Panc1 (cell line): ENCODE results near the gene SMC6. TPM values are rescaled to one million over a fixed set of nuclear protein-coding genes. Genes with fewer than 3 reads are reported as not detected.

Source experiments
- ATAC-seq: fragments of 200-7000 bp; cut with Tn5 transposase; 2 replicates; pipeline ENCODE4 v1.9.1; 2020; ENCODE audit warnings: mild to moderate bottlenecking, moderate library complexity
- BruUV-seq: library from RNA; stranded (reverse); fragments of 400-500 nt; replicated peaks from 2 replicates; lab custom pipeline; 2021; lab: Mats Ljungman, UMichigan
- CTCF ChIA-PET: fragments of 300-600 bp; sonication (Branson Sonifier 250); formaldehyde crosslinking; loops from one replicate; lab custom pipeline; 2022; ENCODE audit warnings: antibody characterized with exemption; lab: Charles Lee
- POLR2A ChIA-PET: fragments of 300-600 bp; sonication (Branson Sonifier 250); formaldehyde crosslinking; loops from one replicate; lab custom pipeline; 2022; ENCODE audit warnings: antibody characterized with exemption; lab: Charles Lee
- DNase-seq: peaks from one replicate; pipeline ENCODE4 v3.0.0-alpha.2; 2010; ENCODE audit warnings: low read depth, low spot score
- H3K27ac ChIP-seq: 2 replicates; pipeline ENCODE4 v1.5.1; 2011; ENCODE audit warnings: mild to moderate bottlenecking, low read length, inconsistent platforms
- H3K27me3 ChIP-seq: fragments of 200-500 bp; sonication (Bioruptor generic); 2 replicates; pipeline ENCODE4 v1.6.0; 2014; ENCODE audit warnings: low read length, inconsistent platforms; ENCODE audit not compliant: control insufficient read depth, insufficient read depth
- H3K36me3 ChIP-seq: fragments of 200-500 bp; sonication (Bioruptor generic); 2 replicates; pipeline ENCODE4 v1.5.1; 2014; ENCODE audit warnings: inconsistent platforms, mild to moderate bottlenecking, low read length, moderate library complexity; ENCODE audit not compliant: control insufficient read depth, insufficient read depth
- H3K4me1 ChIP-seq: 2 replicates; pipeline ENCODE4 v1.5.1; 2011; ENCODE audit warnings: inconsistent platforms, mild to moderate bottlenecking, low read length, moderate library complexity; ENCODE audit not compliant: control insufficient read depth, insufficient read depth
- H3K4me3 ChIP-seq, 2 experiments: 2 replicates each; pipeline ENCODE4 v1.5.1; 2011 to 2012; ENCODE audit warnings: low read depth in 2 of 2, low read length in 2 of 2, mild to moderate bottlenecking in 2 of 2, inconsistent platforms in 1 of 2, moderate library complexity in 1 of 2
- H3K9me3 ChIP-seq: fragments of 200-500 bp; sonication (Bioruptor generic); 2 replicates; pipeline ENCODE4 v1.5.1; 2014; ENCODE audit warnings: low read depth, mild to moderate bottlenecking, inconsistent platforms, low read length, moderate library complexity; ENCODE audit not compliant: control insufficient read depth, insufficient read depth
- CTCF ChIP-seq: fragments of 450-650 bp; IDR thresholded peaks from 2 replicates; pipeline ENCODE4 v1.5.1; 2017; ENCODE audit warnings: mild to moderate bottlenecking
- POLR2AphosphoS5 ChIP-seq: IDR thresholded peaks from 2 replicates; pipeline ENCODE4 v1.6.1; 2012; ENCODE audit warnings: mild to moderate bottlenecking, low read depth, low read length, moderate library complexity
- REST ChIP-seq, 2 experiments: IDR thresholded peaks; 2 replicates each; pipeline ENCODE4 v1.6.1; 2011 to 2012; ENCODE audit warnings: low read depth in 2 of 2, control low read depth in 1 of 2, low read length in 1 of 2, mild to moderate bottlenecking in 1 of 2, moderate library complexity in 1 of 2; ENCODE audit not compliant: insufficient read depth in 1 of 2
- SIN3A ChIP-seq: IDR thresholded peaks from 2 replicates; pipeline ENCODE4 v1.6.1; 2012; ENCODE audit warnings: low read depth, mild to moderate bottlenecking, low read length, moderate library complexity, borderline replicate concordance; ENCODE audit not compliant: insufficient read depth
- TCF7L2 ChIP-seq: IDR thresholded peaks from 2 replicates; pipeline ENCODE4 v1.6.1; 2011; ENCODE audit warnings: mild to moderate bottlenecking, low read depth, low read length, inconsistent platforms
- in situ Hi-C: cut with HindIII; loops from 2 replicates; pipeline ENCODE4 v1.10.0; 2016; ENCODE audit warnings: low sequenced_read_pairs, low pct_unique_long_range_greater_than_20kb
- intact Hi-C: fragments of 100-400 bp; cut with micrococcal nuclease; formaldehyde crosslinking; loops from one replicate; pipeline ENCODE4 v1.10.0; 2022; ENCODE audit not compliant: unreplicated experiment
- total RNA-seq: library from RNA; stranded (reverse); gene quantifications from one replicate; pipeline ENCODE4 v1.2.1, GENCODE V29; 2021; ENCODE audit not compliant: unreplicated experiment

Gene SMC6
- total RNA-seq, 1 experiment from 2014 or later: 43.8 TPM

GRCh38 chr2:17637131-17637906 is 116.3 kb downstream of the SMC6 start:
- ChIA-PET POLR2A (no interaction called here), CTCF (no interaction called here)
- no TSS peak for BruUV-seq
- DNase-seq: no peak
- TF ChIP-seq TCF7L2 (no peak), SIN3A (no peak), POLR2AphosphoS5 (no peak), CTCF (no peak)
- Histone ChIP-seq H3K4me3 (no peak overlapping the region), H3K9me3 (no peaks in the 10 kb centered on the region), H3K27ac (no peak overlapping the region), H3K27me3 (no peaks in the 10 kb centered on the region), H3K4me1 (no peaks in the 10 kb centered on the region), H3K36me3 (no peaks in the 10 kb centered on the region)
- intact Hi-C loops: no loop called here
- in situ Hi-C loops: no loop called here
- ATAC-seq: no peak

GRCh38 chr2:17636257-17636656 is 117.4 kb downstream of the SMC6 start:
- intact Hi-C loops: no loop called here
- BruUV-seq: no TSS peak
- TF ChIP-seq POLR2AphosphoS5 (no peak), TCF7L2 (no peak), CTCF (no peak), SIN3A (no peak), REST (IDR thresholded peaks at IDR 0.05; ENCODE audit: insufficient read depth in 1 of 2, low read depth in 2 of 2, low read length in 1 of 2) (no peak)
- Histone ChIP-seq H3K4me3 (no peak overlapping the region), H3K36me3 (no peaks in the 10 kb centered on the region), H3K27me3 (no peaks in the 10 kb centered on the region), H3K9me3 (no peaks in the 10 kb centered on the region), H3K27ac (no peak overlapping the region), H3K4me1 (no peaks in the 10 kb centered on the region)
- ChIA-PET POLR2A (no interaction called here), CTCF (no interaction called here)
- in situ Hi-C loops: no loop called here
- no peak for DNase-seq
- ATAC-seq: no peak
